Calu3 (cell line): ENCODE data around the gene ZBED5. TPM values are rescaled to one million over a fixed set of nuclear protein-coding genes. Genes with fewer than 3 reads are reported as not detected.

Experiments
- BruUV-seq: library from RNA; stranded (reverse); fragments of 400-500 nt; replicated peaks from 2 replicates; lab custom pipeline; 2021; lab: Mats Ljungman, UMichigan
- CTCF ChIA-PET: fragments of 300-600 bp; sonication (Branson Sonifier 250); formaldehyde crosslinking; loops from one replicate; lab custom pipeline; 2022; ENCODE audit warnings: antibody characterized with exemption; lab: Charles Lee
- DNase-seq: peaks from one replicate; pipeline ENCODE4 v3.0.0; 2022
- H3K27ac Mint-ChIP-seq: one replicate; pipeline ENCODE4 v1.8.0; 2022; ENCODE audit warnings: mixed read lengths; ENCODE audit not compliant: unreplicated experiment
- H3K27me3 Mint-ChIP-seq: one replicate; pipeline ENCODE4 v1.8.0; 2022; ENCODE audit warnings: mixed read lengths; ENCODE audit not compliant: unreplicated experiment
- H3K36me3 Mint-ChIP-seq: one replicate; pipeline ENCODE4 v1.8.0; 2022; ENCODE audit warnings: mild to moderate bottlenecking, moderate library complexity, mixed read lengths; ENCODE audit not compliant: insufficient read depth, unreplicated experiment
- H3K4me1 Mint-ChIP-seq: one replicate; pipeline ENCODE4 v1.8.0; 2022; ENCODE audit warnings: mild to moderate bottlenecking, low read depth, mixed read lengths; ENCODE audit not compliant: unreplicated experiment
- H3K4me3 Mint-ChIP-seq: one replicate; pipeline ENCODE4 v1.8.0; 2022; ENCODE audit warnings: mild to moderate bottlenecking, low read depth, moderate library complexity, mixed read lengths; ENCODE audit not compliant: unreplicated experiment
- H3K9me3 Mint-ChIP-seq: one replicate; pipeline ENCODE4 v1.8.0; 2022; ENCODE audit warnings: low read depth, mixed read lengths; ENCODE audit not compliant: unreplicated experiment
- intact Hi-C: fragments of 100-400 bp; cut with micrococcal nuclease; formaldehyde crosslinking; loops from one replicate; pipeline ENCODE4 v1.10.0; 2022; ENCODE audit not compliant: unreplicated experiment
- total RNA-seq: library from RNA; stranded (reverse); gene quantifications from 2 replicates; pipeline ENCODE4 v1.2.3, GENCODE V29; 2022
- TF ChIP-seq, protein P1 (sequence below): fragments of 200-600 bp; IDR thresholded peaks from one replicate; pipeline ENCODE4 v1.8.0; 2022; ENCODE audit warnings: antibody characterized with exemption; ENCODE audit not compliant: unreplicated experiment

ZBED5 gene
- total RNA-seq, 1 experiment from 2014 or later: 51.4 TPM

DNA sequence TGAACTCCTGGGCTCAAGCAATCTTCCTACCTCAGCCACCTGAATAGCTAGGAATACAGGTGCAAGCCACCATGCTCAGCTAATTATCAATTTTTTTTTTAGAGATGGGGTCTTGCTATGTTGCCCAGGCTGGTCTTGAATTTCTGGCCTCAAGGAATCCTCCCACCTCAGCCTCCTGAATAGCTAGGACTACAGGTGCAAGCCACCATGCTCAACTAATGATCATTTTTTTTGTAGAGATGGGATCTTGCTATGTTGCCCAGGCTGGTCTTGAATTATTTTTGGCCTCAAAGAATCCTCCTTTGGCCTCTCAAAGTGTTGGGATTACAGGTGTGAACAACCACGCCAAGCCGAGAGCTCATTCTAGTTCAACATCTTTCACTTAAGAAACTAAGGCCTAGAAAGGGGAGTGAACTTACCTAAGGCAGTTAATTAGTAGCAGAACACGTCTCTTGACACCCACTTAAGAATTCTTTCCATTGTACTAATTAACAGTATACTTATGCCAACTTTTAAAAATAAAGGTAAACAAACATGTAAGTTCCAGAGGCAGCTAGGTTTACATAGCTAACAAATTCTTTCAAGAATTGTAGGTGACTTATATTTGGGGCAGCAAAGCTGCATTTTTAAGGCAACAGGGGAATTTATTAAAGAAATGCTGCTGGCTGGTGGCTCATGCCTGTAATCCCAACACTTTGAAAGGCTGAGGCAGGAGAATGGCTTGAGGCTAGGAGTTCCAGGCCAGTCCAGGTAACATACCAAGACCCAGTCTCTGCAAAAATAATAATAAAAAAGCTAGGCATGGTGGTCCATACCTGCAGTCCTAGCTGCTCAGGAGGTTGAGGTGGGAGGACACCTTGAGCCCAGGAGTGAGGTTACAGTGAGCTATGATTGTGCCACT lies 9.6 kb downstream of the ZBED5 start:
- no TSS peak for BruUV-seq
- no peaks in the 10 kb centered on the region for H3K9me3 Mint-ChIP-seq
- intact Hi-C loops: no loop called here
- H3K4me3 Mint-ChIP-seq: no peak overlapping the region
- peaks cover 19% of the 10 kb centered on the region for H3K4me1 Mint-ChIP-seq
- no peaks in the 10 kb centered on the region for H3K27me3 Mint-ChIP-seq
- TF ChIP-seq, protein P1, sequence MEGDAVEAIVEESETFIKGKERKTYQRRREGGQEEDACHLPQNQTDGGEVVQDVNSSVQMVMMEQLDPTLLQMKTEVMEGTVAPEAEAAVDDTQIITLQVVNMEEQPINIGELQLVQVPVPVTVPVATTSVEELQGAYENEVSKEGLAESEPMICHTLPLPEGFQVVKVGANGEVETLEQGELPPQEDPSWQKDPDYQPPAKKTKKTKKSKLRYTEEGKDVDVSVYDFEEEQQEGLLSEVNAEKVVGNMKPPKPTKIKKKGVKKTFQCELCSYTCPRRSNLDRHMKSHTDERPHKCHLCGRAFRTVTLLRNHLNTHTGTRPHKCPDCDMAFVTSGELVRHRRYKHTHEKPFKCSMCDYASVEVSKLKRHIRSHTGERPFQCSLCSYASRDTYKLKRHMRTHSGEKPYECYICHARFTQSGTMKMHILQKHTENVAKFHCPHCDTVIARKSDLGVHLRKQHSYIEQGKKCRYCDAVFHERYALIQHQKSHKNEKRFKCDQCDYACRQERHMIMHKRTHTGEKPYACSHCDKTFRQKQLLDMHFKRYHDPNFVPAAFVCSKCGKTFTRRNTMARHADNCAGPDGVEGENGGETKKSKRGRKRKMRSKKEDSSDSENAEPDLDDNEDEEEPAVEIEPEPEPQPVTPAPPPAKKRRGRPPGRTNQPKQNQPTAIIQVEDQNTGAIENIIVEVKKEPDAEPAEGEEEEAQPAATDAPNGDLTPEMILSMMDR: no peak
- CTCF ChIA-PET: interaction anchor here (0.9 to 1.8 kb wide), 3 partner anchors 9 to 180 kb away, joined by 3 to 7 read pairs (median 6); partner anchors contain the start of genes EIF4G2 and ZBED5
- DNase-seq: no peak
- peaks cover 19% of the 10 kb centered on the region for H3K36me3 Mint-ChIP-seq
- no peak overlapping the region for H3K27ac Mint-ChIP-seq

DNA sequence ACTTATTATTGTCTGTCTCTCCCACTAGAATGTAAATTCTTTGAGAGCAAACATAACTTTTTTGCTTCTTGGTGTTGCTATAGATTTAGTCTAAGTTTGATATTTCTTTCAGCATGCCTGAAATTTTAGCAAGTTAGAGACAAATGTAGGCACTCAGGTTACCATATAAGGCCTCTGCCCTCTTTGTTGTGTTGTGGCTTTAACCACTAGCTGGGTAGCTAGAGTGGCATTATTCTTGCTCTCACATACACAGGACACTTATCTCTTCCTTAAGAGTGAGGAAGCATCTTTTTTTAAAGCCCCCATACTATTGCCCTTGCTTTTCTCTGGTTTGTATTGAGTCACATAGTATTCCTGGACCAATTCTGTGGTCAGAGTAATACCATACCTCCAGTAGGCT lies 11.2 kb downstream of the ZBED5 start:
- CTCF ChIA-PET: no interaction called here
- no TSS peak for BruUV-seq
- Mint-ChIP-seq H3K36me3 (peaks cover 12% of the 10 kb centered on the region), H3K27ac (no peak overlapping the region), H3K4me3 (no peak overlapping the region), H3K27me3 (no peaks in the 10 kb centered on the region), H3K9me3 (no peaks in the 10 kb centered on the region), H3K4me1 (peaks cover 15% of the 10 kb centered on the region)
- TF ChIP-seq, protein P1: no peak
- DNase-seq: no peak
- intact Hi-C loops: no loop called here

DNA sequence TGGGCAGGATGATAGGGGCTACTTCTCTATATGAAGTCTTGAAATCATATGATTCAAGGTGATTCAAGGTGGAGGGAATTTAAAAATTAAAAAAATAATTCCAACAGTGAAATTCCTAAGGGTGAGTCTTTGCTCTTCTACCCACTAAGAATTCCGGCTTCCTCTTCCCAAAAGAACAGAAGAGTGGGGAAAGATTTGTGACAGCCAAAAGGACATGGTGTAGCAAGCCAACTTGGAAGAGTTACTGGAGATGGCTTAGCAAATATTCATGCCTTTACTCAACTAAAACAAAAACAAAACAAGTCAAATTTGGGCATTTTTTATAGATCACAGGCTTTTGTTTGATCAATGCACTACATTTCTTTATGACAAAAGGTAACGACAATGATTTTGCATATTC lies 12.3 kb downstream of the ZBED5 start:
- H3K36me3 Mint-ChIP-seq: peaks cover 12% of the 10 kb centered on the region
- no TSS peak for BruUV-seq
- TF ChIP-seq, protein P1: no peak
- intact Hi-C loops: no loop called here
- DNase-seq: no peak
- H3K4me1 Mint-ChIP-seq: peaks cover 22% of the 10 kb centered on the region
- H3K27ac Mint-ChIP-seq: no peak overlapping the region
- H3K27me3 Mint-ChIP-seq: no peaks in the 10 kb centered on the region
- H3K4me3 Mint-ChIP-seq: no peak overlapping the region
- no peaks in the 10 kb centered on the region for H3K9me3 Mint-ChIP-seq
- CTCF ChIA-PET: interaction anchor here (0.5 to 1.4 kb wide), 2 partner anchors 12 to 1802 kb away, joined by 3 to 6 read pairs; partner anchors contain the start of gene ZBED5

DNA sequence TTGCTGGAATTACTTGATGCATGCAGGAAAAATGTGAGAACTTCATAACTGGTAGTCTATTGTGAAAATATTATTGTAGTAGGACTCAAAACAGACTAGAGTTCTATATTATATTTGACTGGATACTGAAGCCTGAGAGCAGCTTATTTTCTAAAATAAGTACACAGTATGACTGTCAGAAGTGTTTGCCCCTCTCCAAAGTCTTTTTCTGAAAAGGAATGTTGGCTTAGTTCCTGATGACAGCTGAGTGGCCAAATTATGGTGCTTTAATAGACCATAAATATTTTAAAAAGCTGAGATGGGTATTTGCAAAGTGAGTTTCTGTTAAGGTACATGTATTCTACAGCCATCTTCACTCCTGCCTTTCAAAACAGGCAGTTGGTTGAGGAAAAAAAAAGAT lies 13.1 kb downstream of the ZBED5 start:
- Mint-ChIP-seq H3K27ac (no peak overlapping the region), H3K4me3 (no peak overlapping the region), H3K27me3 (no peaks in the 10 kb centered on the region), H3K9me3 (no peaks in the 10 kb centered on the region), H3K36me3 (peaks cover 12% of the 10 kb centered on the region), H3K4me1 (peaks cover 22% of the 10 kb centered on the region)
- intact Hi-C loops: no loop called here
- no TSS peak for BruUV-seq
- no peak for DNase-seq
- CTCF ChIA-PET: interaction anchor here (1.4 kb wide), 1 partner anchor 13 kb away, joined by 3 read pairs; the partner anchor contains the start of gene ZBED5
- TF ChIP-seq, protein P1: no peak
